HCT116 (cell line): ENCODE measurements around the gene MISP3. TPM values are rescaled to one million over a fixed set of nuclear protein-coding genes. Genes with fewer than 3 reads are reported as not detected.

Source experiments
- ATAC-seq: fragments of 200-7000 bp; cut with Tn5 transposase; 2 replicates; pipeline ENCODE4 v1.9.1; 2020; ENCODE audit warnings: mild to moderate bottlenecking, moderate library complexity
- BruUV-seq: library from RNA; stranded (reverse); fragments of 400-500 nt; replicated peaks from 2 replicates; lab custom pipeline; 2021; lab: Mats Ljungman, UMichigan
- CTCF ChIA-PET: fragments of 300-600 bp; sonication (Branson Sonifier 250); formaldehyde crosslinking; loops from one replicate; lab custom pipeline; 2021; ENCODE audit warnings: antibody characterized with exemption; lab: Charles Lee
- POLR2A ChIA-PET: fragments of 300-600, 350-600 bp; sonication (Branson Sonifier 250); formaldehyde crosslinking; loops from one replicate; lab custom pipeline; 2021; ENCODE audit warnings: antibody characterized with exemption; lab: Charles Lee
- RAD21 ChIA-PET, 2 experiments: fragments of 300-600 bp; sonication (Branson Sonifier 250); formaldehyde crosslinking; loops; one replicate each; lab custom pipeline; 2023; ENCODE audit warnings: low total read pairs in 2 of 2; ENCODE audit not compliant: uncharacterized antibody in 2 of 2, unreplicated experiment in 2 of 2, low non-redundant PET in 1 of 2; lab: Charles Lee
- DNase-seq: peaks from one replicate; pipeline ENCODE4 v3.0.0-alpha.2; 2010; ENCODE audit warnings: low read depth, low spot score
- H2AFZ ChIP-seq: fragments of 200-600 bp; shearing (Covaris generic), sonication (generic); 2 replicates; pipeline ENCODE4 v1.6.1; 2017; ENCODE audit warnings: low read depth, mixed run types, mixed read lengths, antibody characterized with exemption, low read length; ENCODE audit not compliant: poor library complexity, severe bottlenecking
- H3K27ac ChIP-seq: 2 replicates; pipeline ENCODE4 v1.5.1; 2012; ENCODE audit warnings: low read depth, low read length
- H3K27me3 ChIP-seq: fragments of 200-600 bp; sonication (generic); 2 replicates; pipeline ENCODE4 v1.6.1; 2016; ENCODE audit warnings: mixed run types, low read length, mixed read lengths; ENCODE audit not compliant: insufficient read depth
- H3K36me3 ChIP-seq, 2 experiments: fragments of 200-500 bp in 1 of 2; fragments of 200-600 bp in 1 of 2; sonication (Bioruptor generic) in 1 of 2; sonication (generic) in 1 of 2; 2 replicates each; pipeline versions ENCODE4 v1.5.1 to v1.6.1; 2014 to 2016; ENCODE audit warnings: low read length in 2 of 2, inconsistent platforms in 1 of 2, mixed read lengths in 1 of 2, mixed run types in 1 of 2; ENCODE audit not compliant: insufficient read depth in 2 of 2, control insufficient read depth in 1 of 2
- H3K4me1 ChIP-seq, 2 experiments: fragments of 200-600 bp in 1 of 2; sonication (generic) in 1 of 2; 2 replicates each; pipeline versions ENCODE4 v1.5.1 to v1.6.1; 2012 to 2017; ENCODE audit warnings: low read length in 2 of 2, inconsistent platforms in 1 of 2, mild to moderate bottlenecking in 1 of 2, mixed read lengths in 1 of 2, mixed run types in 1 of 2, moderate library complexity in 1 of 2; ENCODE audit not compliant: insufficient read depth in 2 of 2, control insufficient read depth in 1 of 2
- H3K4me2 ChIP-seq: fragments of 200-600 bp; sonication (generic); 2 replicates; pipeline ENCODE4 v1.6.1; 2017; ENCODE audit warnings: mixed run types, low read length, mixed read lengths
- H3K4me3 ChIP-seq, 2 experiments: fragments of 200-600 bp in 1 of 2; sonication (generic) in 1 of 2; replicated peaks in 1 of 2; 2 replicates each; pipeline ENCODE4 v1.5.1; 2011 to 2016; ENCODE audit warnings: low read length in 2 of 2, control low read depth in 1 of 2, low read depth in 1 of 2, mild to moderate bottlenecking in 1 of 2, mixed read lengths in 1 of 2, mixed run types in 1 of 2
- H3K79me2 ChIP-seq: fragments of 200-600 bp; sonication (generic); 2 replicates; pipeline ENCODE4 v1.6.1; 2017; ENCODE audit warnings: mild to moderate bottlenecking, mixed run types, low read length, moderate library complexity, mixed read lengths; ENCODE audit not compliant: insufficient read depth
- H3K9ac ChIP-seq: fragments of 200-600 bp; sonication (generic); 2 replicates; pipeline ENCODE4 v1.6.1; 2016; ENCODE audit warnings: low read length, mixed read lengths
- H3K9me2 ChIP-seq: fragments of 200-600 bp; sonication (generic), shearing (Covaris generic); 2 replicates; pipeline ENCODE4 v1.6.1; 2017; ENCODE audit warnings: mixed run types, mild to moderate bottlenecking, moderate library complexity; ENCODE audit not compliant: insufficient read depth
- H3K9me3 ChIP-seq, 2 experiments: fragments of 200-500 bp in 1 of 2; fragments of 200-600 bp in 1 of 2; sonication (Bioruptor generic) in 1 of 2; sonication (generic) in 1 of 2; 2 replicates each; pipeline ENCODE4 v1.6.1; 2014 to 2017; ENCODE audit warnings: low read length in 2 of 2, mixed read lengths in 2 of 2, inconsistent platforms in 1 of 2, low read depth in 1 of 2, mild to moderate bottlenecking in 1 of 2, mixed run types in 1 of 2, moderate library complexity in 1 of 2; ENCODE audit not compliant: control insufficient read depth in 1 of 2, insufficient read depth in 1 of 2
- H4K20me1 ChIP-seq: fragments of 200-600 bp; sonication (generic), shearing (Covaris generic); 2 replicates; pipeline ENCODE4 v1.6.1; 2017; ENCODE audit warnings: mixed run types, mild to moderate bottlenecking, moderate library complexity; ENCODE audit not compliant: insufficient read depth
- CBX3 ChIP-seq: IDR thresholded peaks from 2 replicates; pipeline ENCODE4 v1.6.1; 2012; ENCODE audit warnings: low read depth
- CTCF ChIP-seq, 3 experiments: fragments of 200-600 bp in 1 of 3; sonication (generic) in 1 of 3; IDR thresholded peaks in 2 of 3; conservative IDR thresholded peaks in 1 of 3; 2 replicates each; pipeline ENCODE4 v1.5.1; 2012 to 2017; ENCODE audit warnings: low read depth in 2 of 3, low read length in 2 of 3, antibody characterized with exemption in 1 of 3, borderline replicate concordance in 1 of 3, control low read depth in 1 of 3, mild to moderate bottlenecking in 1 of 3, mixed read lengths in 1 of 3, mixed run types in 1 of 3, moderate library complexity in 1 of 3; ENCODE audit not compliant: insufficient read depth in 1 of 3
- EZH2phosphoT487 ChIP-seq: fragments of 200-600 bp; IDR thresholded peaks from 2 replicates; pipeline ENCODE4 v1.6.1; 2018; ENCODE audit warnings: antibody characterized with exemption, borderline replicate concordance
- MAX ChIP-seq: IDR thresholded peaks from 2 replicates; pipeline ENCODE4 v1.6.1; 2012
- POLR2A ChIP-seq: IDR thresholded peaks from 2 replicates; pipeline ENCODE4 v1.7.0; 2011; ENCODE audit warnings: borderline replicate concordance; ENCODE audit not compliant: insufficient read depth, insufficient read length; ENCODE audit errors: extremely low read depth
- POLR2AphosphoS5 ChIP-seq: IDR thresholded peaks from 2 replicates; pipeline ENCODE4 v1.6.1; 2011; ENCODE audit warnings: mild to moderate bottlenecking, low read depth, low read length, moderate library complexity
- RAD21 ChIP-seq: IDR thresholded peaks from 2 replicates; pipeline ENCODE4 v1.6.1; 2012; ENCODE audit warnings: low read depth, mild to moderate bottlenecking
- REST ChIP-seq: IDR thresholded peaks from 2 replicates; pipeline ENCODE4 v1.6.1; 2012; ENCODE audit warnings: low read depth
- SIN3A ChIP-seq: IDR thresholded peaks from 2 replicates; pipeline ENCODE4 v1.6.1; 2012; ENCODE audit warnings: low read depth
- SP1 ChIP-seq: IDR thresholded peaks from 2 replicates; pipeline ENCODE4 v1.6.1; 2012; ENCODE audit warnings: low read depth
- TCF7L2 ChIP-seq: IDR thresholded peaks from 2 replicates; pipeline ENCODE4 v1.7.0; 2011; ENCODE audit warnings: borderline replicate concordance, inconsistent platforms; ENCODE audit not compliant: insufficient read depth, insufficient read length; ENCODE audit errors: extremely low read depth
- YY1 ChIP-seq: IDR thresholded peaks from 2 replicates; pipeline ENCODE4 v1.6.1; 2011; ENCODE audit warnings: low read length, low read depth, moderate library complexity, mild to moderate bottlenecking; ENCODE audit not compliant: insufficient replicate concordance; ENCODE audit errors: extremely low read depth
- ZBTB33 ChIP-seq: IDR thresholded peaks from 2 replicates; pipeline ENCODE4 v1.6.1; 2011; ENCODE audit warnings: mild to moderate bottlenecking, low read length, moderate library complexity; ENCODE audit not compliant: insufficient replicate concordance; ENCODE audit errors: extremely low read depth
- ZFX ChIP-seq: fragments of 450-650 bp; IDR thresholded peaks from 2 replicates; pipeline ENCODE4 v1.6.1; 2017
- ZNF274 ChIP-seq: fragments of 200-500 bp; sonication (Bioruptor generic); IDR thresholded peaks from 2 replicates; pipeline ENCODE4 v1.6.1; 2014; ENCODE audit warnings: mild to moderate bottlenecking, low read depth, low read length, inconsistent platforms
- intact Hi-C: fragments of 100-400 bp; cut with micrococcal nuclease; formaldehyde crosslinking; loops from 2 replicates; pipeline ENCODE4 v1.10.0; 2022
- total RNA-seq: library from RNA; stranded (reverse); gene quantifications from one replicate; pipeline ENCODE4 v1.2.1, GENCODE V29; 2021; ENCODE audit not compliant: unreplicated experiment

MISP3 gene
- total RNA-seq, 1 experiment from 2014 or later: 5.2 TPM

- Histone ChIP-seq H3K79me2 (peaks cover 27% of the 10 kb centered on the region), H3K4me3 (peak overlapping the region; percentile 81 to 88), H3K9me2 (no peaks in the 10 kb centered on the region), H3K27ac (peak overlapping the region; percentile 68), H3K4me1 (peaks cover 31 to 46% of the 10 kb centered on the region in 2 experiments), H3K4me2 (peak overlapping the region; percentile 89), H3K9me3 (no peaks in the 10 kb centered on the region), H3K27me3 (no peaks in the 10 kb centered on the region), H3K36me3 (no peaks in the 10 kb centered on the region; a peak in 1 of 4 replicates), H3K9ac (peak overlapping the region; percentile 82), H2AFZ (no peak overlapping the region), H4K20me1 (no peaks in the 10 kb centered on the region)
- no TSS peak for BruUV-seq
- ChIA-PET POLR2A (no interaction called here), CTCF (interaction anchor here (0.6 to 3.2 kb wide), 9 partner anchors 23 to 267 kb away, joined by 3 to 18 read pairs (median 3); partner anchors contain the start of genes ADGRE5, ASF1B, MISP3 and RFX1), RAD21 (no interaction called here)
- TF ChIP-seq CBX3 (no peak; the same call in 1 of the 2 replicates), RAD21 (peak; percentile 39; the same call in 1 of the 2 replicates), TCF7L2 (no peak), REST (no peak), POLR2AphosphoS5 (peak; percentile 57; the same call in 1 of the 2 replicates), YY1 (peak; percentile 91), ZNF274 (no peak), SP1 (peak; percentile 61), ZBTB33 (peak; percentile 83), ZFX (peak; percentile 46; the same call in 1 of the 2 replicates), EZH2phosphoT487 (no peak), MAX (no peak; the same call in 1 of the 2 replicates), CTCF (IDR thresholded peaks at IDR 0.05 in 2 of 3, conservative IDR thresholded peaks at IDR 0.05 in 1 of 3; ENCODE audit: borderline replicate concordance in 1 of 3, insufficient read depth in 1 of 3, low read depth in 2 of 3, low read length in 2 of 3) (peak; percentile 81 to 96 (median 89); a peak in 5 of 6 replicates), SIN3A (no peak), POLR2A (no peak)
- intact Hi-C loops: loop anchor here (1.0 to 5.0 kb wide), 2 partner anchors 42 to 234 kb away; partner anchors contain the start of gene MISP3
- peak; percentile 87 for DNase-seq
- peak; percentile 30 for ATAC-seq
These were observed 41.3 kb downstream of the MISP3 start for GRCh38 chr19:14113762-14114414.
